Suprapubic skin (tissue), 4 donors: ENCODE measurements around the gene ATP5F1B. TPM values are rescaled to one million over a fixed set of nuclear protein-coding genes. Genes with fewer than 3 reads are reported as not detected.

Source experiments
- DNase-seq, 2 donors: peaks; one replicate each; pipeline ENCODE4 v3.0.0-alpha.2; 2019; ENCODE audit warnings: low spot score in 2 of 2
- H3K27ac ChIP-seq: fragments of 200-600 bp; sonication (generic); one replicate; pipeline ENCODE4 v1.5.1; 2019
- H3K27me3 ChIP-seq: fragments of 200-600 bp; sonication (generic); one replicate; pipeline ENCODE4 v1.5.1; 2019
- H3K36me3 ChIP-seq: fragments of 200-600 bp; sonication (generic); one replicate; pipeline ENCODE4 v1.5.1; 2019
- H3K4me1 ChIP-seq: fragments of 200-600 bp; sonication (generic); one replicate; pipeline ENCODE4 v1.5.1; 2019
- H3K4me3 ChIP-seq: fragments of 200-600 bp; sonication (generic); one replicate; pipeline ENCODE4 v1.5.1; 2019; ENCODE audit warnings: mild to moderate bottlenecking
- H3K9me3 ChIP-seq: fragments of 200-600 bp; sonication (generic); one replicate; pipeline ENCODE4 v1.5.1; 2019
- CTCF ChIP-seq, 2 donors: fragments of 200-600 bp in 1 of 2; fragments of 450-650 bp in 1 of 2; sonication (generic) in 1 of 2; IDR thresholded peaks; one replicate each; pipeline ENCODE4 v1.5.1; 2016 to 2019; ENCODE audit warnings: antibody characterized with exemption in 2 of 2, mild to moderate bottlenecking in 1 of 2, moderate library complexity in 1 of 2
- EP300 ChIP-seq: sonication (generic); formaldehyde crosslinking; IDR thresholded peaks from one replicate; pipeline ENCODE4 v1.6.1; 2017; ENCODE audit warnings: antibody characterized with exemption
- POLR2A ChIP-seq, 2 donors: fragments of 450-650 bp; IDR thresholded peaks; one replicate each; pipeline ENCODE4 v1.6.1; 2017; ENCODE audit warnings: antibody characterized with exemption in 2 of 2, mild to moderate bottlenecking in 2 of 2, moderate library complexity in 2 of 2
- POLR2AphosphoS5 ChIP-seq, 3 donors: sonication (generic); formaldehyde crosslinking; IDR thresholded peaks; one replicate each; pipeline ENCODE4 v1.6.1; 2017; ENCODE audit warnings: antibody characterized with exemption in 3 of 3
- WGBS: methylation state at CpG from one replicate; pipeline ENCODE4 v1.1.5; 2018; 5-methylcytosine and 5-hydroxymethylcytosine counted together
- total RNA-seq, 4 donors: library from RNA; depleted of rRNA; stranded (reverse); fragments of >200 nt; gene quantifications; one replicate each; pipeline ENCODE4 v1.1.0, GENCODE V29; 2016

The ATP5F1B gene
- total RNA-seq, 4 donors from 2014 or later, result 423 to 515 (median 438) TPM

- Histone ChIP-seq H3K4me1 (peaks cover 12% of the 10 kb centered on the region), H3K36me3 (peaks cover 61% of the 10 kb centered on the region), H3K27me3 (no peaks in the 10 kb centered on the region), H3K27ac (no peak overlapping the region), H3K4me3 (no peak overlapping the region), H3K9me3 (no peaks in the 10 kb centered on the region)
- DNase-seq, result no peak
- no peak for TF ChIP-seq EP300
- no peak for TF ChIP-seq CTCF (IDR thresholded peaks at IDR 0.05)
- no peak for TF ChIP-seq POLR2AphosphoS5 (IDR thresholded peaks at IDR 0.05)
- no peak for TF ChIP-seq POLR2A (IDR thresholded peaks at IDR 0.05)
- WGBS, result 48% methylated on average over 3 of the region's 3 CpGs
Observed at GRCh38 chr12:56596815-56597214, 49.0 kb downstream of the ATP5F1B start.

GRCh38 chr12:56593909-56594621, 51.7 kb downstream of the ATP5F1B start:
- 30% methylated on average over 8 of the region's 8 CpGs for WGBS
- Histone ChIP-seq H3K27me3 (no peaks in the 10 kb centered on the region), H3K27ac (peak overlapping the region; percentile 64), H3K36me3 (peaks cover 39% of the 10 kb centered on the region), H3K4me3 (no peak overlapping the region), H3K9me3 (no peaks in the 10 kb centered on the region), H3K4me1 (peaks cover 18% of the 10 kb centered on the region)
- TF ChIP-seq CTCF (IDR thresholded peaks at IDR 0.05) (peak; percentile 56 to 73), EP300 (no peak), POLR2A (IDR thresholded peaks at IDR 0.05) (no peak), POLR2AphosphoS5 (IDR thresholded peaks at IDR 0.05) (peak in 1 of 3 donors; percentile 8)
- no peak for DNase-seq

GRCh38 chr12:56591961-56592360, 53.8 kb downstream of the ATP5F1B start:
- Histone ChIP-seq H3K4me3 (no peak overlapping the region), H3K36me3 (peaks cover 41% of the 10 kb centered on the region), H3K27ac (no peak overlapping the region), H3K27me3 (no peaks in the 10 kb centered on the region), H3K4me1 (peaks cover 18% of the 10 kb centered on the region), H3K9me3 (no peaks in the 10 kb centered on the region)
- TF ChIP-seq POLR2AphosphoS5 (IDR thresholded peaks at IDR 0.05), result no peak
- no peak for TF ChIP-seq CTCF (IDR thresholded peaks at IDR 0.05)
- no peak for TF ChIP-seq EP300
- no peak for TF ChIP-seq POLR2A (IDR thresholded peaks at IDR 0.05)
- DNase-seq, result no peak

- H3K36me3 ChIP-seq, result peaks cover 35% of the 10 kb centered on the region
- H3K9me3 ChIP-seq, result no peaks in the 10 kb centered on the region
- no peak for TF ChIP-seq CTCF (IDR thresholded peaks at IDR 0.05)
- peaks cover 18% of the 10 kb centered on the region for H3K4me1 ChIP-seq
- no peak overlapping the region for H3K4me3 ChIP-seq
- H3K27ac ChIP-seq, result no peak overlapping the region
- WGBS, result 89% methylated on average over 5 of the region's 5 CpGs
- no peak for DNase-seq
- no peaks in the 10 kb centered on the region for H3K27me3 ChIP-seq
Observed at GRCh38 chr12:56591126-56591525, 54.7 kb downstream of the ATP5F1B start.

GRCh38 chr12:56590237-56590830, 55.5 kb downstream of the ATP5F1B start:
- Histone ChIP-seq H3K27ac (no peak overlapping the region), H3K36me3 (peaks cover 29% of the 10 kb centered on the region), H3K27me3 (no peaks in the 10 kb centered on the region), H3K9me3 (no peaks in the 10 kb centered on the region), H3K4me3 (no peak overlapping the region), H3K4me1 (peaks cover 18% of the 10 kb centered on the region)
- TF ChIP-seq EP300, result no peak
- no peak for TF ChIP-seq POLR2AphosphoS5 (IDR thresholded peaks at IDR 0.05)
- 50% methylated on average over 3 of the region's 3 CpGs for WGBS
- no peak for DNase-seq
